LoVo (cell line): ENCODE measurements around the gene AFTPH.

Source experiments
- DNase-seq: peaks from one replicate; pipeline ENCODE4 v3.0.0-alpha.2; 2016; ENCODE audit warnings: low spot score

Gene AFTPH, protein sequence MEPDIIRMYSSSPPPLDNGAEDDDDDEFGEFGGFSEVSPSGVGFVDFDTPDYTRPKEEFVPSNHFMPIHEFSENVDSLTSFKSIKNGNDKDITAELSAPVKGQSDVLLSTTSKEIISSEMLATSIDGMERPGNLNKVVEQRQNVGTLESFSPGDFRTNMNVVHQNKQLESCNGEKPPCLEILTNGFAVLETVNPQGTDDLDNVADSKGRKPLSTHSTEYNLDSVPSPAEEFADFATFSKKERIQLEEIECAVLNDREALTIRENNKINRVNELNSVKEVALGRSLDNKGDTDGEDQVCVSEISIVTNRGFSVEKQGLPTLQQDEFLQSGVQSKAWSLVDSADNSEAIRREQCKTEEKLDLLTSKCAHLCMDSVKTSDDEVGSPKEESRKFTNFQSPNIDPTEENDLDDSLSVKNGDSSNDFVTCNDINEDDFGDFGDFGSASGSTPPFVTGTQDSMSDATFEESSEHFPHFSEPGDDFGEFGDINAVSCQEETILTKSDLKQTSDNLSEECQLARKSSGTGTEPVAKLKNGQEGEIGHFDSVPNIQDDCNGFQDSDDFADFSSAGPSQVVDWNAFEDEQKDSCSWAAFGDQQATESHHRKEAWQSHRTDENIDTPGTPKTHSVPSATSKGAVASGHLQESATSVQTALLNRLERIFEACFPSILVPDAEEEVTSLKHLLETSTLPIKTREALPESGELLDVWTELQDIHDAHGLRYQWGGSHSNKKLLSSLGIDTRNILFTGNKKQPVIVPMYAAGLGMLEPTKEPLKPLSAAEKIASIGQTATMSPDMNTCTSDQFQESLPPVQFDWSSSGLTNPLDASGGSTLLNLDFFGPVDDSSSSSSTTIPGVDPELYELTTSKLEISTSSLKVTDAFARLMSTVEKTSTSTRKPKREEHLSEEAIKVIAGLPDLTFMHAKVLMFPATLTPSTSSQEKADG

GRCh38 chr2:64523666-64524603 lies at the start of gene AFTPH:
AFTPH (plus strand) TSS chr2:64524328; CDS start chr2:64551475, 27,147 bp downstream.
- DNase-seq: peak; percentile 98

DNA sequence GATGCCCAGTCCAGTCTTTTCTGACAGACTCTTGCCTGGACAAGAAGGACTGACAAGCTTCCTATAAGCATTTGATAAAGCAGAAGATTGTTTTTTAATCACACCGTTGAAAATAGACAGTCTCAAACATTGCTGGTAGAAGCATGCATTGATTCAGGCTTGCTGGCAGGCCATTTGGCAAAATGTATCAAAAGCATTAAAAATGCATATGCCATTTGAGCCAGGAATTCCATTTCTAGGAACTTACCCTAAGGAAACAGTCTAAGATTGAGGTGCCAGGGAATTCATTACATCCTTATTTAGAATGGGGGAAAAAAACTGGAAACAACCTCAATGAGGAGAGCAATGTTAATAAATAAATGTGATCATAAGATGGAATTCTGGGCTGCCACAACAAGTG lies 49.5 kb upstream of the AFTPH start:
- no peak for DNase-seq

DNA sequence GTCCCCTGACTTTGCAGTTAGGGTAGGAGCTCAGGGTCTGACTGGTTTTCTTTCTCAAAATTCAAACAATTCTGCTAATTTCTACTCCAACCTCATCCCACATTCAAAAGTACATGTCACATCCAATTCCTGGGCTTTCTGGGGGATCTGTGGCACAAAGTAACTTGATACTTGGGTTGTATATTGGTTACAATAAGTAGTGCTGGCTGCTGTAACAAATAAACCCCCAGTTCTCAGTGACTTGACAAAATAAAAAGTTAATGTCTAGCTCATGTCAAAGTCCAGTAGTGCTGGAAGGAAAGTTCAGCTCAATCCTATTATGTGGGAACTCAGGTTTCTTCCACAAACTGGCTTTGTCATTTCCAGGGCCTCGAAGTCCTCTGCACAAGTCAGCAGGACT lies 47.1 kb upstream of the AFTPH start:
- DNase-seq: no peak

- DNase-seq: no peak
Observed at GRCh38 chr2:64477979-64478378, 46.1 kb upstream of the AFTPH start.

DNA sequence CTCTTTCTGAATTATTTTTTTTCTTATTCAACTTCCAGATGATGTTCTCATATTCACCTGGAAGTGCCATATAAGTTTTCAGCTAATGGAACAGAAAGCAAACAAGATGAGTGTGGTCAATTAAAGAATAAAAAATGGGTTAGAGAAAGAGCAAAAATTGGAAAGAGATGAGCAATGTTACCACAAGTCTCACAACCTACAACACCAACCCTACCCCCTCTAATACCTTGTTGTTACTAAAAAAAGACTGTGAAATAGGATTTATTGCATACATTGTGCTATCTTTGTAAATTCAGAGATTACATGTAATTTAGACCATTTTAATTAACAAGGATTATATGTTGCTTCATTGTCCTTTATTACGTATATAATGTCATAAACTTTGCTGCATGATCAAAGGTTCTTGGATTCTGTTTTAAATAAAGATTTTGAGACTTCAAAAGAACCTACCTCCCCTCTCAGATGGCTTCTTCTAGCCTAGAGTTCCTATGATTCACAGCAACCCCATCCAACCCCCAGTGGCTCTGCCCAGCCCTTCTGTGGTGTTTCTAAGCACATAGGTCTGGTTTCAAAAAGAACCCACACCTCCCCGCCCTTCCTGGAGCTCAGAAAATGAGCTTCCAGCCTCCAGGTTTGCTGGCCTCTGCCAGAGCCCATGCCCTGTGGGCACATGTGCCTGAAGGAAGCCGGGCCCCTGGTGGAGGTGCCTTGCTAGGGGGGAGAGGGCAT lies 45.5 kb upstream of the AFTPH start:
- no peak for DNase-seq

DNA sequence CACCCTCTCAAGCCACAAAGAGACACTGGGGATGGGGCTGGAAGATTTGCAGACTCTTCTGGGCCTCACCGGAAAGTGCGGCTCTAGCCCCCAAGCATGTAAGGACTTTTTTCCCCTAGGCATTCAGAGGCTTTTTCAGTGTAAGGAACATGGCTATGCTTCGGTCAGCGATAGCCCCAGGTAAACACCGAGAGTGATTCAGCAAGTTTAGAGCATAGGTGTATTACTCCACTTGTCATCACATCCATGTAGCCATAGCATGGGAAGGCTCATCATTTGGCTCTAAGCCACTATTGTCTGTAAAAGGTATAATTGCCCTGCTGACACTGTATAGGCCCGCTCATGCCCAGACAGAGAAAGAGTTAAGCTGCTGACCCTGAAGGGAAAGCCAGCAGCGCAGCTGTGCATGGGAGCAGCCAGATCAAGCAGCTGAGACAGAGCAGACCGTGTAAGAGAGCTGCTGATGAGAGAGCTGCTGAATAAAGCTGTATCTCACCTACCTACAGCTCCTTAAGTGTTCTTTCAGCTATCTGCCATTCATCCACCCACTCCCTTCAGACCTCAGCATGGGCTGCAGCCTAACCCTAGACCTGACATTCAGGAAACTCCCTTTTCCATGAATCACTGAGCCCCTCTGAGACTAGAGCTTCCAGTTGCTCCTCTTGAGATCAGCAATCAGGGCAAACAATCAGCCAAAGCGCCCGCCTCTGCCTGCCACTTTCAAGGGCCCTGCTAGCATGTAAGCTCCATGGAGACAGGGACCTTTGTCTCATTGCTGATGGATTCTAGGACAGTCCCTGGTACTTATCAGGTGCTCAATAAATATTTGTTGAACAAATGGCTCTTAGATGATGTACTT lies 44.6 kb upstream of the AFTPH start:
- DNase-seq: no peak

- DNase-seq: no peak
Observed at GRCh38 chr2:64481665-64482064, 42.5 kb upstream of the AFTPH start.

GRCh38 chr2:64482243-64482642 lies 41.9 kb upstream of the AFTPH start:
- no peak for DNase-seq

DNA sequence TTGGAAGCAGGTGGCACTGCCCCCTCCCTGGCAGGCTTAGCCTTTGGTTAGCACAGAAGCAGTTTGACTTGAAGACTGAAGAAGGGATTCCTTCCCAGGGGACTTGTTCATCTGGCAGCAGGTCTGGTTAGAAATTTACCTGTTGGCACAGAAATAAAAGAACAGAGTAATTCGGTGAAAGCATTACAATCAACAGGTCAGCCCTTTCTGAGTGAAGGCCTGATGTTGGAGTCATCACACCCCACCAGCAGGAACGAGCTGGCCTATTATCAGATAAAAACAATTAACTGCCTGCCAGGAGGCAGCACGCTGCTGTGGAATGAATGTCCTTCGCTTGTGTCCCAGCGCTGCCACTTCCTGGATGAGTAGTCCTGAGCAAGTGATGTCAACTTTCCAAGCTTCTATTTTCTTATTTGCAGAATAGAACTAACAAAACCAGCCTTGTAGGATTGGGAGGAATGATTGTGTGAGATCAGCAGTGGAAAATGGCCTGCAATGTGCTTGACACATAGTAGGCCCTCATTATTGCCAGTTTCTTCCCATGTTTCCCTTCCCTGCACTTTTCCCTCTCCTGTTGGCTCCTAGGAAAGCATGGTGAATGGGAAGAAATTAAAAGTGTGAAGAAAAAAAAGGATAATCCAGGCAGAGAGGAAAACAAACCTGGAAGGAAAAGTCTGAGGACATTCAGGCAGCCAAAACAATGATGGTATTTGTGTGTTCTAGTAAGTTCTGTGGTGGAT lies 41.2 kb upstream of the AFTPH start:
- DNase-seq: no peak

- DNase-seq: no peak
Observed at GRCh38 chr2:64485331-64485730, 38.8 kb upstream of the AFTPH start.

DNA sequence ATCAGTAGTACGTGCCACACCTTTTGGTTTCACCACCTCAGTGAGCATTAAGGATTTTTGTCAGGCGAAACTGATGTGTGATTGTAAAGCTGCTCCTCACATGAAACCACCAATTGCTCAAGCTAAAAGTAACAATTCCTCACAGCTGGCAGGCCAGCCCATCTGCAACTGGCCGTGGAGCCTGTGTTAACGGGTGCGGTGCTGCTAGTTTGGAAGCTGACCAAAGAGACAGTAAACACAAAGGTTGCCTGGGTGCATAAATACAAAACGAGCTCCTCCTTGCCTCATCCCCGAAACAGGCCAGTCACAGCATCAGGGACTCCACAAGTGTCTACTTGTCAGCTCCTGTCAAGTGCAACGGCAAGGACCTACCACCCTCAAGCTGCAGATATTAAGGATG lies 38.2 kb upstream of the AFTPH start:
- no peak for DNase-seq

DNA sequence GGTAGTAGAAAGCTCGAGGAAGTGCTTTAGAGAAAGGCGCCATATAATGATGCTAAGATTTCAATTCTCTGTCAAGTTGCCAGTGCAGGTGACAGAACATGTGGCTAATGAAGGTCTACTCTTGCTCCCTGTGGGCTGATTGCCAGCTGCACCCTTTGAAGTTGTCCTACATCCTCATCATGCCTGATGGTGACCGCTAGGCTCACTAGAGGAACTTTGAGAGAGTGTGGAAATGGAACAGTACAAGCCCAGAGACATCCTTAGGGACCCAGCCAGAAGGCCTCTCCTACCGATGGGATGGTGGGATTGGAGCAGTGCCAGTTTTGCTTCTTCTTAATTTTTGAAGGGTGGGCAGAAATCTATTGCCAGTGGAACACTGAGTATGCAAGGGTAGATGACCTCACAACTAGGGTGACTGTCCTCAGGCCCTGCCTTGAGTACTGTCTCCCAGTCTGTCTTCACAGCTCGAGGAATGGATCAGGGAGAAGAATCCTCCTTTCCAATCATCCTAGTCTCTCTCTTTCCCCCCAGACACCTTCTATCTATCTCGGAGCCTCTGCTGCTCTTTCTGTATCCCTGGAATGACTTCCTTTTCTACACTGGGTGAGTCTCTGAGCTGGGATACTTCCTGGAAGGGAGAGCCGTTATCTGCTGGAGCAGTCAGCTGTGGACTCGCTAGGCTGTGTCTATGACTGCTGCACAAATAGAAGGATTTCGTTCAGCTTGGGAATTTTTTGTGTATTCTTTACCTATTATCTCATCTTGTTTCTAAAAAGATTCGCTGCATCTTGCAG lies 36.7 kb upstream of the AFTPH start:
- no peak for DNase-seq

GRCh38 chr2:64488050-64488974 lies 35.8 kb upstream of the AFTPH start:
- peak; percentile 67 for DNase-seq

- no peak for DNase-seq
Observed at GRCh38 chr2:64489081-64489751, 34.9 kb upstream of the AFTPH start.

DNA sequence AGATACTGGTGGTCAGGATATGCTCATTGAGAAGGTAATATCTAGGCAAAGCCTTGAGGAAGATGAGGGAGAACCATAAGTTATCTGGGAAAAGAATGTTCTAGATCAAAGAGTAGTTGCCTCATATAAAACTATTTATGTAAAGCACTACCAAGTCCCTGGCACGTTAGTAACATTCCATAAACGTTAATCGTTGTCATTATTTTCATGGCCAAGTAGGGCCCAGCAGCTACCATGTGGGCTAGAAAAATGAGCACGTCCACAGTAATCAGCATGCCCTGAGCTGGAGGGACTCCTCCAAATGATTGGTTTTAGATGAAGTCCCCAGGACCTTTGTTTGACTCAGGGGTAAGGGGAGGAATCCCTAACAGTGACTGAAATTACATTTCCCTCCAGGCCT lies 32.7 kb upstream of the AFTPH start:
- no peak for DNase-seq

GRCh38 chr2:64492272-64492671 lies 31.9 kb upstream of the AFTPH start:
- DNase-seq: no peak

DNA sequence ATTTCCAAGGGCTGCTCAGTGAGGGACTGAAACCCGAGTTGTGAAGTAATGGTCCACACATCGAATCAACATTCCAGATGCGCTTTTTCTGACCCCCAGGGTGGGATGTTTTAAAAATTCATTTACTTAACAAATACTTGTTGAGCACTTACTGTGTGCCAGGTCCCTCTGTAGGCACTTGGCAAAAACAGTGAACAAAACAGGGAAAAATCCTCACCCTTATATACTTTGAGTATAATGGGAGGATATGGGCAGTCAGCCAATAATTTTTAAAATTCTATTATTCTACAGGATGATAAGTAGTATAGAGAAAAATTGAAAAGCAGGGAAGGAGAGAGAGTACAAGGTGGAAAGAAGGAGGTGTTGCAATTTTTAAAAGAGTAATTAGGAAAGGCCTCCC lies 31.3 kb upstream of the AFTPH start:
- DNase-seq: no peak
